H9 (cell line): ENCODE results near the gene MARCOL. TPM values are rescaled to one million over a fixed set of nuclear protein-coding genes. Genes with fewer than 3 reads are reported as not detected.

Experiments used
- DNase-seq: peaks from one replicate; pipeline ENCODE4 v3.0.0-alpha.2; 2017
- H2AFZ ChIP-seq: one replicate; pipeline ENCODE4 v1.6.1; 2013; ENCODE audit warnings: mild to moderate bottlenecking, low read length, control low read depth, moderate library complexity
- H2AK5ac ChIP-seq: 2 replicates; pipeline ENCODE4 v1.6.1; 2013; ENCODE audit warnings: low read length, control low read depth, mixed read lengths; ENCODE audit not compliant: insufficient read length
- H2BK120ac ChIP-seq: one replicate; pipeline ENCODE4 v1.6.1; 2013; ENCODE audit warnings: low read depth, mild to moderate bottlenecking, low read length, control low read depth, inconsistent platforms; ENCODE audit not compliant: poor library complexity, severe bottlenecking
- H2BK12ac ChIP-seq: 2 replicates; pipeline ENCODE4 v1.6.1; 2013; ENCODE audit warnings: low read length, control low read depth, mixed read lengths, low read depth; ENCODE audit not compliant: insufficient read length
- H2BK15ac ChIP-seq: 2 replicates; pipeline ENCODE4 v1.6.1; 2013; ENCODE audit warnings: low read depth, low read length, control low read depth
- H2BK20ac ChIP-seq: one replicate; pipeline ENCODE4 v1.6.1; 2013; ENCODE audit warnings: low read depth, mild to moderate bottlenecking, low read length, control low read depth, inconsistent platforms; ENCODE audit not compliant: poor library complexity, severe bottlenecking
- H2BK5ac ChIP-seq: 2 replicates; pipeline ENCODE4 v1.6.1; 2013; ENCODE audit warnings: low read length, control low read depth, mixed read lengths; ENCODE audit not compliant: insufficient read length
- H3K14ac ChIP-seq: 2 replicates; pipeline ENCODE4 v1.6.1; 2013; ENCODE audit warnings: low read length, control low read depth; ENCODE audit not compliant: insufficient read depth
- H3K18ac ChIP-seq: 2 replicates; pipeline ENCODE4 v1.6.1; 2013; ENCODE audit warnings: low read depth, mild to moderate bottlenecking, mixed read lengths, low read length, control low read depth; ENCODE audit not compliant: insufficient read length
- H3K23ac ChIP-seq: 2 replicates; pipeline ENCODE4 v1.6.1; 2013; ENCODE audit warnings: low read length, control low read depth, mixed read lengths, low read depth; ENCODE audit not compliant: insufficient read length
- H3K23me2 ChIP-seq: 2 replicates; pipeline ENCODE4 v1.6.1; 2013; ENCODE audit warnings: low read depth, mild to moderate bottlenecking, mixed read lengths, low read length, control low read depth; ENCODE audit not compliant: insufficient read length, poor library complexity, severe bottlenecking
- H3K27ac ChIP-seq: 2 replicates; pipeline ENCODE4 v1.5.1; 2013; ENCODE audit warnings: low read length, control low read depth, mixed read lengths, low read depth; ENCODE audit not compliant: insufficient read length
- H3K27me3 ChIP-seq: 2 replicates; pipeline ENCODE4 v1.6.1; 2013; ENCODE audit warnings: low read length, control low read depth, inconsistent platforms; ENCODE audit not compliant: insufficient read depth
- H3K4ac ChIP-seq: 2 replicates; pipeline ENCODE4 v1.6.1; 2013; ENCODE audit warnings: low read depth, mild to moderate bottlenecking, control low read depth, inconsistent platforms, low read length, moderate library complexity
- H3K4me1 ChIP-seq: 2 replicates; pipeline ENCODE4 v1.6.1; 2013; ENCODE audit warnings: low read length, control low read depth, inconsistent platforms; ENCODE audit not compliant: insufficient read depth
- H3K4me2 ChIP-seq: 2 replicates; pipeline ENCODE4 v1.6.1; 2013; ENCODE audit warnings: low read length, control low read depth, mixed read lengths; ENCODE audit not compliant: insufficient read length, insufficient read depth
- H3K56ac ChIP-seq: 2 replicates; pipeline ENCODE4 v1.6.1; 2013; ENCODE audit warnings: low read depth, mild to moderate bottlenecking, mixed read lengths, low read length, control low read depth; ENCODE audit not compliant: insufficient read length
- H3K79me1 ChIP-seq: 2 replicates; pipeline ENCODE4 v1.6.1; 2013; ENCODE audit warnings: low read depth, mild to moderate bottlenecking, moderate library complexity, low read length, control low read depth, inconsistent platforms; ENCODE audit not compliant: insufficient read depth, poor library complexity, severe bottlenecking
- H3K79me2 ChIP-seq: 2 replicates; pipeline ENCODE4 v1.6.1; 2013; ENCODE audit warnings: low read length, control low read depth, inconsistent platforms; ENCODE audit not compliant: insufficient read depth
- H3K9ac ChIP-seq: 2 replicates; pipeline ENCODE4 v1.6.1; 2013; ENCODE audit warnings: low read length, control low read depth, mixed read lengths; ENCODE audit not compliant: insufficient read length; ENCODE audit errors: extremely low read depth
- H3K9me3 ChIP-seq: one replicate; pipeline ENCODE4 v1.6.1; 2013; ENCODE audit warnings: low read depth, low read length, inconsistent platforms; ENCODE audit not compliant: control insufficient read depth
- H3T11ph ChIP-seq: one replicate; pipeline ENCODE4 v1.6.1; 2013; ENCODE audit warnings: mild to moderate bottlenecking, low read length, control low read depth, inconsistent platforms
- H4K20me1 ChIP-seq: one replicate; pipeline ENCODE4 v1.6.1; 2013; ENCODE audit not compliant: control insufficient read depth, insufficient read length, insufficient read depth
- H4K5ac ChIP-seq: 2 replicates; pipeline ENCODE4 v1.6.1; 2013; ENCODE audit warnings: low read depth, mild to moderate bottlenecking, mixed read lengths, low read length, control low read depth; ENCODE audit not compliant: insufficient read length
- H4K8ac ChIP-seq: replicated peaks from 2 replicates; pipeline ENCODE4 v1.6.1; 2013; ENCODE audit warnings: low read length, control low read depth, mixed read lengths, low read depth; ENCODE audit not compliant: insufficient read length
- H4K91ac ChIP-seq: 2 replicates; pipeline ENCODE4 v1.6.1; 2013; ENCODE audit warnings: low read depth, mild to moderate bottlenecking, moderate library complexity, mixed read lengths, low read length, control low read depth; ENCODE audit not compliant: insufficient read length
- H3K27ac Mint-ChIP-seq, 3 experiments: 2 replicates in 2 of 3; 3 replicates in 1 of 3; pipeline ENCODE4 v1.8.0; 2020 to 2021; ENCODE audit warnings: mixed read lengths in 3 of 3, mild to moderate bottlenecking in 1 of 3, moderate library complexity in 1 of 3
- H3K27me3 Mint-ChIP-seq: 2 replicates; pipeline ENCODE4 v1.8.0; 2021; ENCODE audit warnings: low read depth, mild to moderate bottlenecking, moderate library complexity, mixed read lengths
- H3K36me3 Mint-ChIP-seq, 3 experiments: 2 replicates in 2 of 3; 3 replicates in 1 of 3; pipeline ENCODE4 v1.8.0; 2020 to 2021; ENCODE audit warnings: low read depth in 3 of 3, mixed read lengths in 3 of 3; ENCODE audit not compliant: insufficient read depth in 1 of 3
- H3K4me1 Mint-ChIP-seq, 2 experiments: 2 replicates each; pipeline ENCODE4 v1.8.0; 2020; ENCODE audit warnings: mixed read lengths in 2 of 2
- H3K4me3 Mint-ChIP-seq, 2 experiments: 2 replicates in 1 of 2; 3 replicates in 1 of 2; pipeline ENCODE4 v1.8.0; 2020 to 2021; ENCODE audit warnings: mild to moderate bottlenecking in 2 of 2, mixed read lengths in 2 of 2, moderate library complexity in 1 of 2
- H3K9me3 Mint-ChIP-seq, 2 experiments: 2 replicates in 1 of 2; 3 replicates in 1 of 2; pipeline ENCODE4 v1.8.0; 2020; ENCODE audit warnings: mild to moderate bottlenecking in 2 of 2, mixed read lengths in 2 of 2, moderate library complexity in 1 of 2
- CTCF ChIP-seq: fragments of 200-600 bp; sonication (generic); conservative IDR thresholded peaks from 3 replicates; pipeline ENCODE4 v1.8.0; 2021; ENCODE audit warnings: antibody characterized with exemption, mild to moderate bottlenecking
- WGBS: extraction: QIAGEN DNeasy Blood & Tissue Kit; methylation state at CpG from one replicate; pipeline ENCODE4 v1.1.7; 2013; ENCODE audit warnings: missing lambda C conversion rate, low lambda C conversion rate, mixed read lengths; ENCODE audit not compliant: insufficient read length; ENCODE audit errors: extremely low coverage; 5-methylcytosine and 5-hydroxymethylcytosine counted together
- total RNA-seq: library from RNA; stranded (reverse); gene quantifications from 2 replicates; pipeline ENCODE4 v1.2.1, GENCODE V29; 2021

MARCOL gene
- total RNA-seq, 1 experiment from 2014 or later, result not detected

- no peak overlapping the region for H3K27ac ChIP-seq
- Mint-ChIP-seq H3K27ac (no peak overlapping the region), H3K4me1 (no peaks in the 10 kb centered on the region), H3K9me3 (peaks cover 19 to 21% of the 10 kb centered on the region in 2 experiments), H3K4me3 (no peak overlapping the region), H3K27me3 (peaks cover 2% of the 10 kb centered on the region; the same call in 1 of the 2 replicates), H3K36me3 (peaks cover 0 to 7% (median 4%) of the 10 kb centered on the region in 3 experiments; a peak in 3 of 7 replicates)
- no peak overlapping the region for H2BK20ac ChIP-seq
- H2BK5ac ChIP-seq, result no peak overlapping the region
- H2AK5ac ChIP-seq, result no peak overlapping the region
- H2BK15ac ChIP-seq, result no peak overlapping the region
- H2BK120ac ChIP-seq, result no peak overlapping the region
- no peaks in the 10 kb centered on the region for H3K9me3 ChIP-seq
- H3K27me3 ChIP-seq, result no peaks in the 10 kb centered on the region
- no peak for DNase-seq
- H3K4me2 ChIP-seq, result no peak overlapping the region
- no peak overlapping the region for H4K91ac ChIP-seq
- H3K18ac ChIP-seq, result no peak overlapping the region
- TF ChIP-seq CTCF, result no peak
- H2AFZ ChIP-seq, result no peak overlapping the region
- no peak overlapping the region for H3K4ac ChIP-seq
- no peak overlapping the region for H3K9ac ChIP-seq
- H4K8ac ChIP-seq, result no peak overlapping the region
- H2BK12ac ChIP-seq, result no peak overlapping the region
- no peak overlapping the region for H3K14ac ChIP-seq
- H4K5ac ChIP-seq, result no peak overlapping the region
- H3K79me1 ChIP-seq, result no peaks in the 10 kb centered on the region
- no peaks in the 10 kb centered on the region for H3K23me2 ChIP-seq
- H3K79me2 ChIP-seq, result no peaks in the 10 kb centered on the region
- no peak overlapping the region for H3T11ph ChIP-seq
- no peak overlapping the region for H3K23ac ChIP-seq
- no CpG with 5 or more reads among the region's 2 CpGs for WGBS
- no peaks in the 10 kb centered on the region for H3K4me1 ChIP-seq
- H4K20me1 ChIP-seq, result no peaks in the 10 kb centered on the region
- no peak overlapping the region for H3K56ac ChIP-seq
These were observed 21.0 kb downstream of the MARCOL start for GRCh38 chr5:148259288-148259687.
